Spleen (tissue), 7 donors: Measurements from ENCODE around the gene ITPR1.

Source experiments
- CTCF ChIP-seq, 11 experiments: fragments of 200-600 bp in 7 of 11; fragments of 450-650 bp in 4 of 11; sonication (generic) in 4 of 11; IDR thresholded peaks in 8 of 11; conservative IDR thresholded peaks in 3 of 11; 1 replicate in 7 of 11; 2 replicates in 4 of 11; pipeline versions ENCODE4 v1.4.0 to v1.8.0; 2016 to 2021; ENCODE audit warnings: antibody characterized with exemption in 11 of 11, inconsistent platforms in 4 of 11, mild to moderate bottlenecking in 1 of 11
- POLR2A ChIP-seq, 3 donors: fragments of 450-650 bp; IDR thresholded peaks; one replicate each; pipeline ENCODE4 v1.5.1; 2017; ENCODE audit warnings: antibody characterized with exemption in 3 of 3, mild to moderate bottlenecking in 1 of 3
- donor health status: DM: no; HTN: no; CAD: no; lungs with moderate emphysema.
- donor health status: DM: no; HTN: no; CAD: no.
- donor health status: DM: no; HTN: no; CAD: no.

- TF ChIP-seq CTCF (IDR thresholded peaks at IDR 0.05 in 8 of 11, conservative IDR thresholded peaks at IDR 0.05 in 3 of 11) (no peak), POLR2A (IDR thresholded peaks at IDR 0.05) (no peak)
Measured at GRCh38 chr3:4570840-4571621, 77.9 kb downstream of the ITPR1 start.
